Esophagus muscularis mucosa (tissue), 4 donors: ENCODE measurements around the gene PGP.

Experiments
- EP300 ChIP-seq: sonication (generic); formaldehyde crosslinking; IDR thresholded peaks from one replicate; pipeline ENCODE4 v1.6.1; 2017; ENCODE audit warnings: antibody characterized with exemption
- POLR2A ChIP-seq: fragments of 450-650 bp; IDR thresholded peaks from one replicate; pipeline ENCODE4 v1.6.1; 2017; ENCODE audit warnings: antibody characterized with exemption, moderate library complexity, mild to moderate bottlenecking, low read depth
- POLR2AphosphoS5 ChIP-seq, 2 donors: sonication (generic); formaldehyde crosslinking; IDR thresholded peaks; one replicate each; pipeline ENCODE4 v1.6.1; 2017; ENCODE audit warnings: antibody characterized with exemption in 2 of 2
- TF ChIP-seq, protein P1 (sequence below), 3 experiments: fragments of 200-600 bp in 2 of 3; fragments of 450-650 bp in 1 of 3; sonication (generic) in 2 of 3; IDR thresholded peaks; one replicate each; pipeline ENCODE4 v1.5.1; 2017 to 2019; ENCODE audit warnings: antibody characterized with exemption in 3 of 3, mild to moderate bottlenecking in 2 of 3, moderate library complexity in 1 of 3

GRCh38 chr16:2170587-2171435, 43.8 kb downstream of the PGP start:
- TF ChIP-seq, protein P1, sequence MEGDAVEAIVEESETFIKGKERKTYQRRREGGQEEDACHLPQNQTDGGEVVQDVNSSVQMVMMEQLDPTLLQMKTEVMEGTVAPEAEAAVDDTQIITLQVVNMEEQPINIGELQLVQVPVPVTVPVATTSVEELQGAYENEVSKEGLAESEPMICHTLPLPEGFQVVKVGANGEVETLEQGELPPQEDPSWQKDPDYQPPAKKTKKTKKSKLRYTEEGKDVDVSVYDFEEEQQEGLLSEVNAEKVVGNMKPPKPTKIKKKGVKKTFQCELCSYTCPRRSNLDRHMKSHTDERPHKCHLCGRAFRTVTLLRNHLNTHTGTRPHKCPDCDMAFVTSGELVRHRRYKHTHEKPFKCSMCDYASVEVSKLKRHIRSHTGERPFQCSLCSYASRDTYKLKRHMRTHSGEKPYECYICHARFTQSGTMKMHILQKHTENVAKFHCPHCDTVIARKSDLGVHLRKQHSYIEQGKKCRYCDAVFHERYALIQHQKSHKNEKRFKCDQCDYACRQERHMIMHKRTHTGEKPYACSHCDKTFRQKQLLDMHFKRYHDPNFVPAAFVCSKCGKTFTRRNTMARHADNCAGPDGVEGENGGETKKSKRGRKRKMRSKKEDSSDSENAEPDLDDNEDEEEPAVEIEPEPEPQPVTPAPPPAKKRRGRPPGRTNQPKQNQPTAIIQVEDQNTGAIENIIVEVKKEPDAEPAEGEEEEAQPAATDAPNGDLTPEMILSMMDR (IDR thresholded peaks at IDR 0.05), result no peak
- TF ChIP-seq POLR2A (no peak), EP300 (no peak), POLR2AphosphoS5 (IDR thresholded peaks at IDR 0.05) (no peak)
